Common myeloid progenitor, CD34-positive (primary cell): ENCODE measurements around the gene TROAP.

Experiments
- CTCF ChIA-PET: fragments of 350-600 bp; sonication (Branson Sonifier 250); formaldehyde crosslinking; loops from one replicate; lab custom pipeline; 2021; ENCODE audit warnings: antibody characterized with exemption; lab: Charles Lee
- POLR2A ChIA-PET: fragments of 350-600 bp; sonication (Branson Sonifier 250); formaldehyde crosslinking; loops from one replicate; lab custom pipeline; 2021; ENCODE audit warnings: antibody characterized with exemption; lab: Charles Lee
- DNase-seq, 3 donors: peaks; one replicate each; pipeline versions ENCODE4 v3.0.0 to v3.0.0-alpha.2; 2013
- H3K27ac ChIP-seq, 2 experiments: 1 replicate in 1 of 2; 2 replicates in 1 of 2; pipeline ENCODE4 v1.7.0; 2013; ENCODE audit warnings: inconsistent platforms in 2 of 2, low read length in 2 of 2, mild to moderate bottlenecking in 2 of 2, low read depth in 1 of 2, moderate library complexity in 1 of 2; ENCODE audit not compliant: severe bottlenecking in 2 of 2, insufficient read depth in 1 of 2, poor library complexity in 1 of 2
- H3K27me3 ChIP-seq, 5 experiments: replicated peaks in 2 of 5; 1 replicate in 3 of 5; 2 replicates in 2 of 5; pipeline versions ENCODE4 v1.6.1 to v1.7.0; 2013; ENCODE audit warnings: low read length in 4 of 5, mild to moderate bottlenecking in 2 of 5, moderate library complexity in 2 of 5, inconsistent platforms in 1 of 5; ENCODE audit not compliant: insufficient read depth in 5 of 5, control insufficient read depth in 4 of 5
- H3K36me3 ChIP-seq, 4 experiments: 1 replicate in 2 of 4; 2 replicates in 2 of 4; pipeline versions ENCODE4 v1.6.1 to v1.7.0; 2013; ENCODE audit warnings: low read length in 3 of 4, control low read depth in 1 of 4, mild to moderate bottlenecking in 1 of 4; ENCODE audit not compliant: control insufficient read depth in 4 of 4, insufficient read depth in 4 of 4
- H3K4me1 ChIP-seq, 4 experiments: 1 replicate in 3 of 4; 2 replicates in 1 of 4; pipeline versions ENCODE4 v1.6.1 to v1.7.1; 2013; ENCODE audit warnings: low read length in 3 of 4, mild to moderate bottlenecking in 3 of 4, control low read depth in 1 of 4, inconsistent platforms in 1 of 4, moderate library complexity in 1 of 4; ENCODE audit not compliant: control insufficient read depth in 4 of 4, insufficient read depth in 4 of 4; ENCODE audit errors: control extremely low read depth in 1 of 4
- H3K4me3 ChIP-seq, 7 experiments: 1 replicate in 4 of 7; 2 replicates in 3 of 7; pipeline versions ENCODE4 v1.5.1 to v1.7.0; 2013; ENCODE audit warnings: mild to moderate bottlenecking in 7 of 7, low read length in 6 of 7, moderate library complexity in 6 of 7, inconsistent platforms in 2 of 7, low read depth in 2 of 7, control low read depth in 1 of 7; ENCODE audit not compliant: insufficient read depth in 4 of 7, control insufficient read depth in 1 of 7; ENCODE audit errors: extremely low read depth in 1 of 7
- H3K9me3 ChIP-seq, 5 experiments: 1 replicate in 4 of 5; 2 replicates in 1 of 5; pipeline versions ENCODE4 v1.6.1 to v1.7.1; 2013; ENCODE audit warnings: low read length in 4 of 5, mild to moderate bottlenecking in 2 of 5, inconsistent platforms in 1 of 5, low read depth in 1 of 5, moderate library complexity in 1 of 5; ENCODE audit not compliant: control insufficient read depth in 4 of 5, insufficient read depth in 2 of 5; ENCODE audit errors: control extremely low read depth in 1 of 5
- WGBS: methylation state at CpG from one replicate; pipeline ENCODE4 v1.1.5; 2013; ENCODE audit not compliant: insufficient coverage; 5-methylcytosine and 5-hydroxymethylcytosine counted together

The TROAP gene

DNA sequence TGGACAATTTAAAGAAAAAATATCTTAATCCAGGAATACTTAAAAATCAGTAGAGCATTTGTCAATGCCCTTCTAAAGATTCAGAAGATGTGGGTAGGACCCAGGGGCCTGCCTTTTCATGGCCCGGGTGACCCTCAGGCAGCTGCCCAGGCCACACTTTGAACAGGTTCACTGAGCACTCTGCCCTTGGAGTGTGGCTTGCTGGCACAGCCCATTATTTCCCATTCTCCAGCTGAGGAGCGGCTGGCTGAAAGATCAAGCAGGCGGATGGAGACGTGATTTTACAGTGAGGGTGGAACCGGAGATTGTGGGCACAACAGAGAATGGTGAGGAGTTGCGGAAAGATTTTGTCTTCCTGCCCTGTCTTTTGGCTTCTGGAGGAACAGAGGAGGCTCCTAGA is 35.2 kb upstream of the TROAP start:
- Histone ChIP-seq H3K4me1 (no peaks in the 10 kb centered on the region), H3K36me3 (no peaks in the 10 kb centered on the region), H3K9me3 (no peaks in the 10 kb centered on the region), H3K4me3 (no peak overlapping the region), H3K27me3 (peaks cover 5 to 29% (median 11%) of the 10 kb centered on the region in 5 experiments), H3K27ac (no peak overlapping the region)
- ChIA-PET POLR2A (no interaction called here), CTCF (interaction anchor here (0.6 to 16.9 kb wide), 16 partner anchors 7 to 229 kb away, joined by 3 to 172 read pairs (median 10); partner anchors contain the start of genes C1QL4, DNAJC22 and PRPH)
- 65% methylated on average over 4 of the region's 6 CpGs for WGBS
- no peak for DNase-seq

DNA sequence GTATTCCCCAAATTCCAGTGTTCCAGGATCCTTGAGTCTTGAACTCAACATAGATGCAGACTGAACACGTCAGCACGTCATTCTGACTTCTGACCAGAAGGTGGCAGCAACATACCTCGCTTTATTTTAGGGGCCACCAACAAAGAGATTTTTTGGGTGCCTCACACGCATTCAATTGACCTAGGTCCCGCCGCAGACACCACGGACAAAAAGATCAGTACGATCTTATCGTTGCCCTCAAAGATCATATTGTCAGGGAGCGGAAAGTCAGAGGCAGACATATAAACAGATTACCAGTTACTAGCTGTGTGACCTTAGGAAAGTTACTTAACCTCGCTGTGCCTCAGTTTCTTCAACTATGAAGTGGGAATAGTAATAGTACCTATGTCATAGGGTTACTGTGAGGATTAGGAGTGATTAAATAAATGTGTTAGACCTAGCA is 34.6 kb upstream of the TROAP start:
- ChIA-PET CTCF (interaction anchor here (1.1 to 16.9 kb wide), 18 partner anchors 9 to 228 kb away, joined by 3 to 172 read pairs (median 10); partner anchors contain the start of genes C1QL4 and DNAJC22), POLR2A (no interaction called here)
- Histone ChIP-seq H3K27me3 (peaks cover 5 to 35% (median 14%) of the 10 kb centered on the region in 5 experiments), H3K4me3 (no peak overlapping the region), H3K27ac (no peak overlapping the region), H3K4me1 (no peaks in the 10 kb centered on the region), H3K36me3 (no peaks in the 10 kb centered on the region), H3K9me3 (no peaks in the 10 kb centered on the region)
- 13% methylated on average over 11 of the region's 11 CpGs for whole genome bisulfite sequencing
- peak; percentile 62 to 78 (median 72) for DNase-seq

DNA sequence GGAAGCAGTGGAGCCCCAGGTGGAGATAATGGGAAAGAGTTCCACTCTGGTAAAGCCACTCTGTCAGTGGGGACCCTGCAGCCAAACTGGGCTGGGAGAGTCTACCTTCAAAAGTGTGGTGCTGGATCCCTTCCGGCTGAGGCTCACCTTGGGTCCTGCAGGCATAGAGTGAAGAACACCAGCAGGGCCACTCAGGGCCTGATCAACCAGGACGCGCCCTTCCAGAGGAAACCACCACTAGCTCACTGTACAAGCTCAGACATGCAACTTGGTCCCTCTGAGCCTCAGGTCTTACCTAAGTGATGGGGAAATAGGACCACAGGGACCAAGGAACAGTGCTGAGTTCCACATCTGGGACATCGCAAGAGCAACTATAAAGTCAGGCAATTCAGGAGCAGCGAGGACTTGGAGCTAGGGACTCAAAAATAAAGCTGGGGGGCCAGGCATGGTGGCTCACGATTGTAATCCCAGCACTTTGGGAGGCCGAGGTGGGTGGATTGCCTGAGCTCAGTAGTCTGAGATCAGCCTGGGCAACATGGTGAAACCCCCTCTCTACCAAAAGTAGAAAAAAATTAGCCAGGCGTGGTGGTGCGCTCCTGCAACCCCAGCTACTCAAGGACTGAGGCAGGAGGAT is 34.0 kb upstream of the TROAP start:
- POLR2A ChIA-PET: no interaction called here
- Histone ChIP-seq H3K27me3 (peaks cover 8 to 41% (median 18%) of the 10 kb centered on the region in 5 experiments), H3K9me3 (no peaks in the 10 kb centered on the region), H3K27ac (no peak overlapping the region), H3K4me3 (no peak overlapping the region), H3K4me1 (peaks cover 0 to under 1% (median 0%) of the 10 kb centered on the region in 4 experiments), H3K36me3 (no peaks in the 10 kb centered on the region)
- no peak for DNase-seq
- CTCF ChIA-PET: interaction anchor here (0.8 to 16.9 kb wide), 20 partner anchors 8 to 228 kb away, joined by 3 to 172 read pairs (median 8); partner anchors contain the start of genes C1QL4 and DNAJC22
- 90% methylated on average over 9 of the region's 9 CpGs for WGBS

DNA sequence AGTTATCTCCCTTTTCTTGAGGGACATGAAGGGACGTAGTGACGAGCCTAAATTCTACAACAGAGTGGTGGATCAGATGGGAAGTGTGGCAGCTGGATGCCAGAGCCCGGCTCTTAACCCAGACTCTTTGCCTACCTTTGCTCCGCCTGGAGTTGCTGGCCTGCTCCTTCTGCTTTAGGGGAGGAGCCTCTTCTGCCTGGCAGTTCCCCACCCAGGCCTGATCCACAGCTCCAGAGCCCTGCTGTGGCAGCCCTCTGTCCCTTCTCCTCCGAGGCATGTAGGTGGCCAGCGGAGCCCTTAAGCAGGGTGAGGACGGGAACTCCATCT is 30.4 kb upstream of the TROAP start:
- H3K27ac ChIP-seq: no peak overlapping the region
- H3K4me3 ChIP-seq: no peak overlapping the region
- peaks cover 4 to 68% (median 42%) of the 10 kb centered on the region in 5 experiments for H3K27me3 ChIP-seq
- no peak for DNase-seq
- peaks cover 0 to 26% (median 16%) of the 10 kb centered on the region in 4 experiments for H3K4me1 ChIP-seq
- POLR2A ChIA-PET: no interaction called here
- WGBS: 98% methylated on average over 5 of the region's 7 CpGs
- CTCF ChIA-PET: interaction anchor here (0.9 to 16.9 kb wide), 8 partner anchors 8 to 65 kb away, joined by 3 to 172 read pairs (median 14); partner anchors contain the start of gene C1QL4
- no peaks in the 10 kb centered on the region for H3K36me3 ChIP-seq
- no peaks in the 10 kb centered on the region for H3K9me3 ChIP-seq

DNA sequence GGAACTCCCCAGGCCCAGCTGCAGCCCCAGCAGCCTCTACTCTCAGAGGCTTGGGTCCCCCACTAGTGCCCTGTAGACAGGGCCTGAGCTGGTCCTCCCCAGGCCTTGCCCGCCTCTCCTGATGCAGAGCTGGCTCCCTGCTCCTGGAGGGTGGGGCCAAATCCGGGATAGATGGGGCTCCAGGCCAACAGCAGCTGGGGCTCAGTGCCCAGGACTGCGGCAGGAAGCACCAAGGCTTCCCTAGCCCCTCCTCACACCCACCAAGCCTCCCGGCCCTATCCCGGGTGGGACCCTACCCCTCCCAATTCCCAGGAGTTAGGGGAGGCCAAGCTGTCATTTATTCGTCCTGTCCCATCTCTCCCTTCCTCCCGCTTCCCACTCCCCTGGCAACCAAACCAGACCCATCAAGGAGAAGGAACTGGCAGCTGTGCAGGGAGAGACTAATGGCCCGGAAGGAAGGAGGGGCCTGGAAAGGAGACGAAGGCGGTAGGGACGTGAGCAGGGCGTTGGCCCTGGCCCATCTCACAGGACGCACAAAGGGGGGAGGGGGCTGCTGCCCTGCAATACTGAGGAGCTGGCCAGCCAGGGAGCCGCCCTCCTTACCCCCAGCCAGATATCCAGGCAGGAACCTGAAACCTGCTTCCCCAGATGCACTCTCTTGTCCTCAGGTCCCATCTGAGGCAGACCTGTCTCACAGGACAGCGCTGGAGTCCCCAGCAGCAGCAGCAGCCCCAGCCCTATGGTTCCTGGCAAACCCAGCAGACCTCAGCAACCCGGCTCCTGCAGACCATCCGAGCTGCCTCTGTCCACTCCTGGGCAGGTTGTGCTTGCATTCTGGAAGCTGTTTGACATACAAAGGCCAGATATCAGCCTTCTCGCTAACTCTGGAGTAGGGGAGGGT is 29.7 kb upstream of the TROAP start:
- POLR2A ChIA-PET: no interaction called here
- no peak for DNase-seq
- CTCF ChIA-PET: interaction anchor here (0.6 to 16.9 kb wide), 12 partner anchors 9 to 160 kb away, joined by 3 to 172 read pairs (median 10); partner anchors contain the start of genes C1QL4 and DNAJC22

DNA sequence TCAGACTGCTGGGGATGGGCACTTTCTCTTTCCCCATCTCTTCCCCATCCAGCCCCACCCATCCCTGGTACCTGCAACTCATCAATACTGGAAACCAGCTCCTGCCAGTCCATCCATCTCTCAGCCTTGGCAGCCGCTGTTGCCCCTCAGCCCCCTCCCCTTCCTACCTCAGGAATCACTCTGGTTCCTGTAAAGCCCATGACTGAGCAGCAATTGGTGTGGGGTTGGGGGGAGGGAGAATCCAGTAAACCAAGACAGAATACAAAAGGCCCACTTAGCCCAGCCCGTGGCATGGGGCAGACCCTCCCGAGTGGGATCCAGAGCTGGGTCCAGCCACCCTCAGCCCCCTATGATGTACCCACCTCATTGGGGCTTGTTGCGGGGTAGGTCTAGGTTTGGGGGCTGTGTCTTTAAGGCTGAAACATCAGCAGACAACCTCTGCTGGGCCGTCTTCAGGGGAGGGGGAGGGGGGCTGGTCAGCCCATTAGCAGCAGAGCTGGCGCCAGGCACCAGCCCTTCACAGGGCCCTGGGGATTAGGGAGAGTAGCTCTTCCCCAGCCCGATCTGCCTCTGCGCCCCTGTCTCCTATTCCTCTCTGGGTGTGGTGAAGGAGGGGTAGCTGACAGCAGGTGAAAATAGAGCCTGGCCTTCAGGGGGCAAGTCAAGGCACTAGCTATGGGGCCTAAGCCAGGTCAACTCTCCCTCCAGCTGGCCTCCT is 28.8 kb upstream of the TROAP start:
- H3K27ac ChIP-seq: no peak overlapping the region
- WGBS: 73% methylated on average over 3 of the region's 8 CpGs
- no peak for DNase-seq
- H3K4me1 ChIP-seq: peaks cover 0 to 30% (median 18%) of the 10 kb centered on the region in 4 experiments
- ChIA-PET CTCF (interaction anchor here (1.0 to 16.9 kb wide), 15 partner anchors 9 to 63 kb away, joined by 3 to 172 read pairs (median 8); partner anchors contain the start of genes C1QL4 and DNAJC22), POLR2A (interaction anchor here (0.5 to 0.8 kb wide), 2 partner anchors 29 to 76 kb away, joined by 3 to 4 read pairs; no protein-coding TSS in a partner anchor)
- no peaks in the 10 kb centered on the region for H3K9me3 ChIP-seq
- no peak overlapping the region for H3K4me3 ChIP-seq
- H3K36me3 ChIP-seq: no peaks in the 10 kb centered on the region
- peaks cover 0 to 71% (median 51%) of the 10 kb centered on the region in 5 experiments for H3K27me3 ChIP-seq

More for the DNA sequence above, 29.7 kb upstream of the TROAP start:
- Histone ChIP-seq H3K27me3 (peaks cover 0 to 70% (median 48%) of the 10 kb centered on the region in 5 experiments), H3K36me3 (no peaks in the 10 kb centered on the region), H3K4me3 (no peak overlapping the region), H3K9me3 (no peaks in the 10 kb centered on the region), H3K4me1 (peaks cover 0 to 30% (median 18%) of the 10 kb centered on the region in 4 experiments), H3K27ac (no peak overlapping the region)
- WGBS: 52% methylated on average over 10 of the region's 18 CpGs
